Ishikawa (cell line): Measurements from ENCODE around the gene ROBO3.

ENCODE experiments used
- CREB1 ChIP-seq: IDR thresholded peaks from 2 replicates; pipeline ENCODE4 v1.6.1; 2012; ENCODE audit warnings: low read depth
- EP300 ChIP-seq: IDR thresholded peaks from 2 replicates; pipeline ENCODE4 v1.6.1; 2012; ENCODE audit warnings: borderline replicate concordance
- MAX ChIP-seq: IDR thresholded peaks from 2 replicates; pipeline ENCODE4 v1.6.1; 2012
- REST ChIP-seq: IDR thresholded peaks from 2 replicates; pipeline ENCODE4 v1.6.1; 2012; ENCODE audit warnings: low read depth, mild to moderate bottlenecking
- TAF1 ChIP-seq: IDR thresholded peaks from 2 replicates; pipeline ENCODE4 v1.6.1; 2012; ENCODE audit warnings: low read depth, mild to moderate bottlenecking
- YY1 ChIP-seq: IDR thresholded peaks from 2 replicates; pipeline ENCODE4 v1.6.1; 2012; ENCODE audit warnings: low read depth

- TF ChIP-seq EP300 (no peak), TAF1 (no peak), MAX (no peak), CREB1 (no peak), YY1 (no peak), REST (no peak)
These were observed 9.5 kb downstream of the ROBO3 start for GRCh38 chr11:124874571-124875255.
